HUES6 (cell line): ENCODE results near the gene EIF1AX.

ENCODE experiments used
- H3K27ac ChIP-seq: 2 replicates; pipeline ENCODE4 v1.7.0; 2013; ENCODE audit warnings: low read depth, mild to moderate bottlenecking, low read length, inconsistent platforms
- H3K27me3 ChIP-seq: 2 replicates; pipeline ENCODE4 v1.6.1; 2013; ENCODE audit warnings: low read length; ENCODE audit not compliant: control insufficient read depth, insufficient read depth
- H3K36me3 ChIP-seq: 2 replicates; pipeline ENCODE4 v1.6.1; 2013; ENCODE audit warnings: low read length; ENCODE audit not compliant: control insufficient read depth, insufficient read depth
- H3K4me1 ChIP-seq: 2 replicates; pipeline ENCODE4 v1.6.1; 2013; ENCODE audit warnings: low read length; ENCODE audit not compliant: control insufficient read depth, insufficient read depth
- H3K4me3 ChIP-seq: 2 replicates; pipeline ENCODE4 v1.5.1; 2013; ENCODE audit warnings: low read depth, low read length
- H3K9ac ChIP-seq: one replicate; pipeline ENCODE4 v1.6.1; 2013; ENCODE audit warnings: mild to moderate bottlenecking, low read length
- H3K9me3 ChIP-seq: 2 replicates; pipeline ENCODE4 v1.6.1; 2013; ENCODE audit warnings: low read depth, low read length; ENCODE audit not compliant: control insufficient read depth, insufficient read depth

The EIF1AX gene

DNA sequence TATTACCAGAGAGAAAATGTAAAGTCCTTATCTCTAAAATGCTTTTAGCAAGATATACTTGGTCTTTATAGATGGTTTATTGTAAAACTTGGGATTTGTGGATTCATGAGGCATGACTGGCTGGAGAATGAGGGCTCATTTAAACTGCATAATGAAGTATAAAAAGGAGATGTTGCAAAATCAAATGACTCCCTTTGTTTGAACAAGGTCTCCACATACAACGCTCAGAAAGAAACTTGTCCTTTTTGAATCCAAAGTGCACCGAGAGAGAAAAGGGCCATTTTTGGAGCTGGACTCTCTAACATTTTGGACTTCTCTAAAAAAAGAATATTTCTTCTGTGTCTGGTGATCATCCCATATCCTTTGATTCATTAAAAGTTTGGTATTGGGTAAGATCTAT is 7.7 kb upstream of the EIF1AX start:
- Histone ChIP-seq H3K36me3 (peaks cover 23% of the 10 kb centered on the region), H3K4me1 (no peaks in the 10 kb centered on the region), H3K27me3 (no peaks in the 10 kb centered on the region), H3K27ac (no peak overlapping the region), H3K9ac (no peak overlapping the region), H3K9me3 (no peaks in the 10 kb centered on the region), H3K4me3 (no peak overlapping the region)

DNA sequence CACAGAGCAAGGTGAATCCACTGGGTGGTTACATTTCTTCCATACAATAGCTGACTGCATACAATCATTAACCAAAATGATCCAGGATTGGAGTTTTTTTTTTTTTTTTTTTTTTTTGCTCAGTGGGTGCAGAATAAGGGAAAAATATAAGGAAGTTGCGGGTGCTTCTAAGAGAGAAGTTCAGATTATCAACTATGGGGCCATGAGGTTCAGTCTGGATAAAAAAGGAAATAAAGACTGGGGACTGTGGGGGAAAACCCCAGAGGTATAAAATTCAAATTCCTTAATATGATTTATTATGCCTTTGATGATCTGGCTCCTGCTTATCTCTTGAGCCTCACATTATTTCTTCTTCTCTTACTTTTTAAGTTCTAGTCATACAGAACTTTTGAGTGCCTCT is 5.9 kb upstream of the EIF1AX start:
- no peak overlapping the region for H3K27ac ChIP-seq
- H3K36me3 ChIP-seq: peaks cover 11% of the 10 kb centered on the region
- no peaks in the 10 kb centered on the region for H3K27me3 ChIP-seq
- H3K9ac ChIP-seq: no peak overlapping the region
- no peaks in the 10 kb centered on the region for H3K9me3 ChIP-seq
- no peaks in the 10 kb centered on the region for H3K4me1 ChIP-seq
- no peak overlapping the region for H3K4me3 ChIP-seq

DNA sequence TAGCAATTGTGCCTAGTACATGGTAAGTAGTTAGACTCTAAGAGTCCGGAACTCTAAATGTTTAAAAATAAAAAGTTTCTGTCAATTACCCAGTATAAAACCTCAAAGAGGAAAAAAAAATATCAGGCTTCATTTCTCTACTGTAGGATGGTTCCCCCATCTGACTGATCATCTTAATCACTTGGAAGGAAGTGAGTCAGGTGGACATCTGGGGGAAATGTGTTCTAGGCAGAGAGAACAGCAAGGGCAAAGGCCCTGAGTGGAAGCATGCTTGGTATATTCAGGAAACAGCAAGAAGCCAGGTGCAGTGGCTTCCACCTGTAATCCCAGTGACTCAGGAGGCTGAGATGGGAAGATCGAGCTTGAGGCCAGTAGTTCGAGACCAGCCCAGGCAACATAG is 2.9 kb upstream of the EIF1AX start:
- Histone ChIP-seq H3K27ac (no peak overlapping the region), H3K4me1 (peaks cover 7% of the 10 kb centered on the region), H3K36me3 (peaks cover 9% of the 10 kb centered on the region), H3K4me3 (no peak overlapping the region), H3K9me3 (no peaks in the 10 kb centered on the region), H3K9ac (no peak overlapping the region), H3K27me3 (no peaks in the 10 kb centered on the region)

DNA sequence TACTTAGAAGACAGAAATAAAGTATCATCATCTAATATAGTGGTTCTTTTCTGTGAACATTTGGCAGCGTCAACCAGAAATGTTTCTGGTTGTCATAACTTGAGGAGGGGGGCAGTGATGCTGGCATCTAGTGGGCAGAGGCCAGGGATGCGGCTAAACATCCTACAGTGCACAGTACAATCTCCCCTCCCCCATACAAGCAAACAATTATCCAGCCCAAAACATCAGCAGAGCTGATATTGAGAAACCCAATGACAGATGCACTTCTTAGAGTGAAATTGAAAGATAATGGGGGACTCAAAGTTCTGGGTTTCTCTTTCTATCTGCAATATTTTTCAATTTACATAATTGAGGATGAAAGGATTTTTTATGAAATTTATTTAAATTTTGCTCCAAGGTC is 1.9 kb upstream of the EIF1AX start:
- Histone ChIP-seq H3K4me3 (no peak overlapping the region), H3K9ac (no peak overlapping the region), H3K9me3 (no peaks in the 10 kb centered on the region), H3K36me3 (peaks cover 18% of the 10 kb centered on the region), H3K27ac (no peak overlapping the region), H3K27me3 (no peaks in the 10 kb centered on the region), H3K4me1 (peaks cover 10% of the 10 kb centered on the region)

DNA sequence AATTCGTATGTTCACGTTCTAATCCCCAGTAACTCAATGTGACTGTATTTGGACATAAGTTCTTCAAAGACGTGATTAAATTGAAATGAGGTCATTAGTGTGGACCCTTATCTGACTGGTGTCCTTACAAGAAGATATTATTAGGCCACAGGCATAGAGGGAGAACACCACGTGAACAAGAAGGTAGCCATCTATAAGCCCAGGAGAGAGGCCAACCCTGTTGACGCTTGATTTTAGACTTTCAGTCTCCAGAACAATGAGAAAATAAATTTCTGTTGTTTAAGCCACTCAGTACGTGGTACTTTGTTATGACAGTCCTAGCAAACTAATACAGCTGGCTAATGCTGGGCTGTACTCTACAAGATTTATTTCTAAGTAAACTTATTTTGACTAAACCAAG is 1.5 kb upstream of the EIF1AX start:
- Histone ChIP-seq H3K27me3 (no peaks in the 10 kb centered on the region), H3K36me3 (peaks cover 23% of the 10 kb centered on the region), H3K4me1 (peaks cover 10% of the 10 kb centered on the region), H3K9me3 (no peaks in the 10 kb centered on the region), H3K4me3 (no peak overlapping the region), H3K9ac (no peak overlapping the region), H3K27ac (no peak overlapping the region)

- no peaks in the 10 kb centered on the region for H3K27me3 ChIP-seq
- H3K36me3 ChIP-seq: peaks cover 47% of the 10 kb centered on the region
- peaks cover 10% of the 10 kb centered on the region for H3K4me1 ChIP-seq
- H3K27ac ChIP-seq: peak overlapping the region; percentile 93; the same call in 1 of the 2 replicates
- H3K9me3 ChIP-seq: no peaks in the 10 kb centered on the region
- H3K4me3 ChIP-seq: peak overlapping the region; percentile 94
- no peak overlapping the region for H3K9ac ChIP-seq
Observed at GRCh38 chrX:20140420-20140819, 1.2 kb downstream of the EIF1AX start.

GRCh38 chrX:20139966-20140365 is 1.7 kb downstream of the EIF1AX start:
- Histone ChIP-seq H3K9ac (no peak overlapping the region), H3K27me3 (no peaks in the 10 kb centered on the region), H3K9me3 (no peaks in the 10 kb centered on the region), H3K27ac (no peak overlapping the region), H3K36me3 (peaks cover 52% of the 10 kb centered on the region), H3K4me1 (peaks cover 10% of the 10 kb centered on the region), H3K4me3 (peak overlapping the region; percentile 94)

DNA sequence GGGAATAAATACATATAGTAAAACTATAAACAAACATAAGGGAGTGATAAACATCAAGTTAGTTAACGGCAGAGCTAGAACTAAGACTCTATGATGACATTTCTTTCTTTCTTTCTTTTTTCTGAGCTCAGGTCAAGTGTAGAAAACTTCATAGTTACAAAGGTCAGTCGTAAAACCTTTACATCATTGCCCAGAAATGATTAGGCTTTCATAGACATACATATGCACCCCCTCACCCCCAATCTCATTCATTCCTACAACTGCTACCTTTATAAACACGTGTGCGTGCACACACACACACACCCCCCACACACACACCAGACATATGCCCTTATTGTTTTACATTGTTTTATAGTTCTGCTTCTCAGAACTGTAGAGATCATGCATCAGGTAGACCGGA is 5.7 kb downstream of the EIF1AX start:
- Histone ChIP-seq H3K4me1 (peaks cover 10% of the 10 kb centered on the region), H3K9ac (no peak overlapping the region), H3K4me3 (no peak overlapping the region), H3K27ac (no peak overlapping the region), H3K27me3 (no peaks in the 10 kb centered on the region), H3K36me3 (peaks cover 89% of the 10 kb centered on the region), H3K9me3 (no peaks in the 10 kb centered on the region)

GRCh38 chrX:20132666-20133065 is 9.0 kb downstream of the EIF1AX start:
- Histone ChIP-seq H3K4me3 (no peak overlapping the region), H3K27me3 (no peaks in the 10 kb centered on the region), H3K36me3 (peaks cover 91% of the 10 kb centered on the region), H3K4me1 (no peaks in the 10 kb centered on the region), H3K9ac (no peak overlapping the region), H3K9me3 (no peaks in the 10 kb centered on the region), H3K27ac (no peak overlapping the region)

GRCh38 chrX:20130357-20130756 is 11.3 kb downstream of the EIF1AX start:
- Histone ChIP-seq H3K9me3 (no peaks in the 10 kb centered on the region), H3K9ac (no peak overlapping the region), H3K36me3 (peaks cover 73% of the 10 kb centered on the region), H3K27me3 (no peaks in the 10 kb centered on the region), H3K4me3 (no peak overlapping the region), H3K27ac (no peak overlapping the region), H3K4me1 (no peaks in the 10 kb centered on the region)

- Histone ChIP-seq H3K9me3 (no peaks in the 10 kb centered on the region), H3K4me1 (no peaks in the 10 kb centered on the region), H3K27me3 (no peaks in the 10 kb centered on the region), H3K9ac (no peak overlapping the region), H3K36me3 (peaks cover 73% of the 10 kb centered on the region), H3K27ac (no peak overlapping the region), H3K4me3 (no peak overlapping the region)
Observed at GRCh38 chrX:20129547-20129946, 12.1 kb downstream of the EIF1AX start.

DNA sequence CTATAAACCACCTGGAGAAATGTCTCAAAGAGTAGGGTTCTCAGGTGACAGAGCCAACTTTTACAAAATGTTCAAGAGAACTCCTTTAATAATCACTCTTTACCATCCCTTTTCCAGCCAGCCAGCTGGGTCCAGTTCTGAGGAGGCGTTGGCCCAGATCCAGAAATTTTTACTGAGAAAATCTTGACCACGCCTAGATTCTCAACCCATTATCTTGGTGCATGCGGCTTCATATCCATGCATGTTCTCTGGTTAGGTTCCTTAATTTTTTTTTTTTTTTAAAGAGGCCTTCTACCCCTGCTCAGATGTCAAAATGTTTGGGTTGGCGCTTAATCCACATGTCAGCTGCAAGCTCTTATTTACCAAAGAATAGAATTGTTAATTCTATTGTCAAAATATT is 13.0 kb downstream of the EIF1AX start:
- no peaks in the 10 kb centered on the region for H3K9me3 ChIP-seq
- H3K4me3 ChIP-seq: no peak overlapping the region
- H3K9ac ChIP-seq: no peak overlapping the region
- peaks cover 67% of the 10 kb centered on the region for H3K36me3 ChIP-seq
- no peaks in the 10 kb centered on the region for H3K27me3 ChIP-seq
- no peak overlapping the region for H3K27ac ChIP-seq
- no peaks in the 10 kb centered on the region for H3K4me1 ChIP-seq
